Activated naive CD8-positive, alpha-beta T cell treated with anti-CD3 and anti-CD28 coated beads, Interleukin-2, amount 50 U/mL, for 24 hours (primary cell): ENCODE measurements around the gene SYCE3.
A peak's percentile ranks its signal among the peaks of the same experiment; 100 is the strongest.
"Not testable (repeated sequence)": the region's sequence is repeated elsewhere in the genome, so short reads cannot be mapped to it uniquely, and the experiment has no call there.

Experiments
- ATAC-seq: fragments of 150-1000 bp; cut with Tn5 transposase; one replicate; pipeline ENCODE4 v1.10.0; 2021
- DNase-seq: peaks from one replicate; pipeline ENCODE4 v3.0.0; 2021
- H3K27ac Mint-ChIP-seq: one replicate; pipeline ENCODE4 v1.8.0; 2021; ENCODE audit warnings: mild to moderate bottlenecking, mixed read lengths
- H3K27me3 Mint-ChIP-seq: one replicate; pipeline ENCODE4 v1.8.0; 2021; ENCODE audit warnings: mixed read lengths
- H3K36me3 Mint-ChIP-seq: one replicate; pipeline ENCODE4 v1.8.0; 2021; ENCODE audit warnings: low read depth, mixed read lengths
- H3K4me1 Mint-ChIP-seq: one replicate; pipeline ENCODE4 v1.8.0; 2021; ENCODE audit warnings: mixed read lengths
- H3K4me3 Mint-ChIP-seq: one replicate; pipeline ENCODE4 v1.8.0; 2021; ENCODE audit warnings: mild to moderate bottlenecking, moderate library complexity, mixed read lengths
- H3K9me3 Mint-ChIP-seq: one replicate; pipeline ENCODE4 v1.8.0; 2021; ENCODE audit warnings: mixed read lengths

SYCE3 gene, protein sequence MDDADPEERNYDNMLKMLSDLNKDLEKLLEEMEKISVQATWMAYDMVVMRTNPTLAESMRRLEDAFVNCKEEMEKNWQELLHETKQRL

DNA sequence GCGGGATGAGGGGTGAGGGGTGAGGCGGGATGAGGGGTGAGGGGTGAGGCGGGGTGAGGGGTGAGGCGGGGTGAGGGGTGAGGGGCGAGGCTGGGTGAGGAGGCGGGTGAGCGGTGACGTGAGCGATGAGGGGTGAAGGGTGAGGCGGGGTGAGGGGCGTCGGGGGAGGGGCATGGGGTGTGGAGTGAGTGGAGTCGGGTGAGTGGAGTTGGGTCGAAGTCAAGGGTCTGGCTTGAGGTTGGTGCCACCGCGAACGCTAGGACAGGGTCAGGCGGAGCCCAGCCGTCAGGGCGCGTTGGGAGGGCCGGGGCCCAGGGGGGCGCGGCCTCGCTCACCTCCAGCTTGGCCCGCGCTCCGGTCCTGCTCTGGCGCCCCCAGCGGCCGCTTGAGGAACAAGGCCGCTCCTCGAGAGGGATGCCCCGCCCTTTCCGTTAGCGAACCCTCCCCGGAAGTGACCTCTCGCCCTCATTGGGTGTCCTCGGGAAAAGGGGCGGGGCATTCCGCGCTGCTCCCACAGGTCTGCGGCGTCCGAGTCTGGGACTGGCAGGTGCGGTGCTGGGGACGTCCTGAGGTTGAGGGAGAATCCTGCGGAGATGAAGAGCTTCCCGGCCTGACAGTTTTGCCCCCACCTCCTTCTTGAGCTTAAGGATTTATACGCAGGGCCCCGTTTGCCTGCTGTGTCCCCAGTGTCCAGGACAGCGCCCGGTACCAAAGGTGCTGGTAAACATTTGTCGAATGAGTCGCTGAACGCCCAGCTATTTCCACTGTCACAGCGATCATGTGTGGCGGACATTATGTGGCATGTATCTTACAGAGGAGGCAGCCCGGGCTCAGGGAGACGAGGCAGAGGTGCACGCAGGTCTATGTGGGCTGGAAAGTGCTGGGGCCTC lies at the start of gene SYCE3:
TSS of gene SYCE3 (minus strand) at position 397 of the 890 bp plus-strand sequence. CDS start 6,514 bp downstream, outside the sequence.
- Mint-ChIP-seq H3K9me3 (no peaks in the 10 kb centered on the region), H3K36me3 (peaks cover 2% of the 10 kb centered on the region), H3K4me1 (peaks cover 17% of the 10 kb centered on the region), H3K27me3 (peaks cover 2% of the 10 kb centered on the region), H3K4me3 (peak within 1 kb of the TSS; percentile 85), H3K27ac (peak within 1 kb of the TSS; percentile 69)
- DNase-seq = peak; percentile 100
- ATAC-seq = peak; percentile 96

DNA sequence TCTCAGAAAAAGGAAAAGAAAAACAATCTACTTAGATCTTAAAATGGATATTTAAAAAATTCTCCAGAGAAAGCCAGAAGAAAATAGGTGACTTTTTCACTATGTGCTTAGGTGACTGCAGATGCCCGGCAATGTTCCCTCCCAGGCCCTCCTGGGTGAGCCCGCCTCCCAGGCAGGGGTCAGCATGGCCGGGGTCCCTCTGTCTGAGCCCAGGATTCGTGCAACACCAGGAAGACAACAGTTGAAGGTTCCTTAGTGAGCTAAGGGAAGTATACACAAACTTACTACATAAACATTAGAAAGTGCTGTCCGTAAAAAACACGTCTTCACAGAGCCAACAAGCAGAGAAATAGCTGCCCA lies 49.4 kb upstream of the SYCE3 start:
- Mint-ChIP-seq H3K36me3 (no peaks in the 10 kb centered on the region), H3K27me3 (peaks cover 20% of the 10 kb centered on the region), H3K27ac (no peak overlapping the region), H3K4me3 (no peak overlapping the region), H3K4me1 (peaks cover 5% of the 10 kb centered on the region), H3K9me3 (no peaks in the 10 kb centered on the region)
- ATAC-seq (no peak), DNase-seq (no peak)

DNA sequence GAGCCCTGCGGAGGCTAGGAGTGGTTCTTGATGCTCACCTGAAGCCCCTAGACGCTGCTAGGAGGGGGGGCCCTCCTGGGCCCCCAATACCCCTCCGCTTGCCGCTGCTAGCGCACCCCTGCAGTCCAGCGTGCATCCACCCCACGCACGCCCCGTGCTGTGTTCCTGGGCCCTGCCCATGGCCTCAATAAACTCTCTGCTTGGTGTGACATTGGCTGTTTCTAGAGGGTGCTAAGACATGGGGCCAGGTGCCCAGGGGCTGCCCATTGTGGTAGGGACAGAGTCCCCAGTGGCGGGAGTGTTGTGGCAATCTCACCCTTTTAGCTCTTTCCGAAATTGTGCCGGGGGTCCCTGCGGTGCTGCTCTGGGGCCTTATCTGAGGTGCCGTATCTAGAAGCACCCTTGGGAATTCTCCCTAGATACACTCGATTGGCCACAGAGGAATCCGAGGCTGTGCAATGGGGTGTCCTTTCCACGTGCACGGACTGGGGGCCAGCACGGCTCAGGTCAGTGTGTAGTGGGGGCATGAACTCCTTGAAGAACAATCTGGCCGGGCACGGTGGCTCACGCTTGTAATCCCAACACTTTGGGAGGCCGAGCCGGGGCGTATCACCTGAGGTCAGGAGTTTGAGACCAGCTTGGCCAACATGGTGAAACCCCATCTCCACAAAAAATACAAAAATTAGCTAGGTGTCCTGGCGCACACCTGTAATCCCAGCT lies 48.8 kb upstream of the SYCE3 start:
- peaks cover 5% of the 10 kb centered on the region for H3K4me1 Mint-ChIP-seq
- H3K27me3 Mint-ChIP-seq = peaks cover 20% of the 10 kb centered on the region
- no peaks in the 10 kb centered on the region for H3K36me3 Mint-ChIP-seq
- DNase-seq (no peak), ATAC-seq (no peak)
- no peak overlapping the region for H3K27ac Mint-ChIP-seq
- no peak overlapping the region for H3K4me3 Mint-ChIP-seq
- H3K9me3 Mint-ChIP-seq = no peaks in the 10 kb centered on the region

DNA sequence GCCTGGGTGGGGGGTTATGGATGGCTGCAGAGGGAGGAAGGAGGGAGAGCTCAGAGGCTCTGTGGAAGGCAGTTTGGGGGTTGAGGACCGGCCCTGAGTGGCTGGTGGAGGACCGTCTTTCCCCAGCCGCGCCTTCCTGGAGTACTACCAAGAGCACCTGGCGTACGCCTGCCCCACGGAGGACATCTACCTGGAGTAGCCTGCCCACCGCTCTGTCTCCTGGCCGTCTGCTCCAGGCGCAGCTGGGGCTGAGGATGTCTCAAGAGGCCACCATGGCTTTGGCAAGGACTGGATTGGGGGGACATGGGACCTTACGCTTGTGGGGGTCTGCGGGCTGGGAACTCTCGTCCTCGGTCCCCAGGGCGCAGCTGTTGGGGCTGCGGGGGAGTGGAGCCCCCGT lies 47.9 kb upstream of the SYCE3 start:
- H3K27me3 Mint-ChIP-seq = peaks cover 29% of the 10 kb centered on the region

DNA sequence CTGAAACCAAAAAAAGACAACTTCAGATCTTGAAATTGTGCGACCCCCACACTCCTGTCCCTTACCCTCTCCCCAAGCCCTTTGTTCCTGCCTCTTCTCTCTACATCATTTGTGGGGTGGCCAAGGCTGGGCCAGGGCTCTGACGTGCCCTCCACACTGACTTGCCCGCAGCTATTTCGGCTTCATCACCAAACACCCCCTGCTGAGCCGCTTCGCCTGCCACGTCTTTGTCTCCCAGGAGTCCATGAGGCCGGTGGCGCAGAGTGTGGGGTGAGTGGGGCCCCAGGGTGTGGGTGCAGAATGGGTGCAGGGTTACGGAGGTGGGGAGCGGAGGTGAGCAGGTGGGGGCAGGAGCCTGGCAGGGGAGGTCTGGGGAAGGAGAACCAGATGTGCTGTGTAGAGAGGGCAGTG lies 47.3 kb upstream of the SYCE3 start:
- no peak overlapping the region for H3K4me3 Mint-ChIP-seq
- no peak overlapping the region for H3K27ac Mint-ChIP-seq
- no peak for ATAC-seq
- H3K36me3 Mint-ChIP-seq = no peaks in the 10 kb centered on the region
- no peaks in the 10 kb centered on the region for H3K9me3 Mint-ChIP-seq
- H3K4me1 Mint-ChIP-seq = peaks cover 5% of the 10 kb centered on the region
- peaks cover 34% of the 10 kb centered on the region for H3K27me3 Mint-ChIP-seq
- DNase-seq = no peak

More for the DNA sequence above, 47.9 kb upstream of the SYCE3 start:
- Mint-ChIP-seq H3K27ac (no peak overlapping the region), H3K9me3 (no peaks in the 10 kb centered on the region), H3K36me3 (no peaks in the 10 kb centered on the region), H3K4me3 (no peak overlapping the region), H3K4me1 (peaks cover 5% of the 10 kb centered on the region)
- DNase-seq (no peak), ATAC-seq (peak; percentile 5)

DNA sequence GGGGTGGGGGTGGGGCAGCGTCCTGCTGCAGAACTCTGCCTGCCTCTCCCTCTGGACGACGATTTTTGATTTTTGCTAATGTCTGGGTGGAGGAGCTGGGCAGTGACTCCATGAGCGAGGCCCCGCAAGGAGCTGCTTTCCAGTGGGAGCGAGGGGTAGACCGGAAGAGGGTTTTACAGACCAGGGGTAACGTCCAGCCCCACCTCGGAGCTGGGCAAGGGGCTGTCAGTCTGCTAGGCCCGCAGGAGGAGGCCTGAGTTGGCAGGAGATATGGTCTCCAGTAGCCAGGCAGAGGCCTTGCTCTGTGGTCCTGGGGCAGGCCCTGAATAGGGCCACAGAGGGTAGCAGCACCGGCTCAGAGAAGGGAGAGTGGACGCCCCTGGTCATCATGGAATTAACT lies 46.9 kb upstream of the SYCE3 start:
- Mint-ChIP-seq H3K27me3 (peaks cover 35% of the 10 kb centered on the region), H3K36me3 (no peaks in the 10 kb centered on the region), H3K4me1 (peaks cover 5% of the 10 kb centered on the region), H3K4me3 (no peak overlapping the region), H3K9me3 (no peaks in the 10 kb centered on the region), H3K27ac (no peak overlapping the region)
- DNase-seq = no peak
- ATAC-seq = no peak

DNA sequence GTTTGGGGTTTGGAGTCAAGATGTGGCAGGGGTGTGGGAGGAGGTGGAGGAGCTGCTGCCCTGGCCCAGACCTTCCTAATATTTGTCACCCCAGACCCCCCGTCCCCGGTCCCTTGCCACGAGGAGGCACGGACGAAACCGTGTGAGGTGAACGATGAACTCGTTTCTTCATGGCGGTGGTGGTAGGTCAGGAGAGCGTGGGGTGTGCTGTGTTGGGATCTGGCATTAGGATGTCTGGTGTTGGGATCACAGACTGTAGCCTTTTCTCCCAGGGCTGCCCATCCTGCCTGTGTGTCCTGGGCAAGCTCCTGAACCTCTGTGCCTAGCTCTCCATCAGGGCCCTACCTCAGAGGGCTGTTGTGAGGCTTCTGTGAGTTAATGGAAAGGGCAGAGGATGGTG lies 46.3 kb upstream of the SYCE3 start:
- no peaks in the 10 kb centered on the region for H3K36me3 Mint-ChIP-seq
- DNase-seq (no peak), ATAC-seq (no peak)
- peaks cover 33% of the 10 kb centered on the region for H3K27me3 Mint-ChIP-seq
- H3K4me3 Mint-ChIP-seq = no peak overlapping the region
- no peaks in the 10 kb centered on the region for H3K9me3 Mint-ChIP-seq
- H3K4me1 Mint-ChIP-seq = peaks cover 5% of the 10 kb centered on the region
- no peak overlapping the region for H3K27ac Mint-ChIP-seq

DNA sequence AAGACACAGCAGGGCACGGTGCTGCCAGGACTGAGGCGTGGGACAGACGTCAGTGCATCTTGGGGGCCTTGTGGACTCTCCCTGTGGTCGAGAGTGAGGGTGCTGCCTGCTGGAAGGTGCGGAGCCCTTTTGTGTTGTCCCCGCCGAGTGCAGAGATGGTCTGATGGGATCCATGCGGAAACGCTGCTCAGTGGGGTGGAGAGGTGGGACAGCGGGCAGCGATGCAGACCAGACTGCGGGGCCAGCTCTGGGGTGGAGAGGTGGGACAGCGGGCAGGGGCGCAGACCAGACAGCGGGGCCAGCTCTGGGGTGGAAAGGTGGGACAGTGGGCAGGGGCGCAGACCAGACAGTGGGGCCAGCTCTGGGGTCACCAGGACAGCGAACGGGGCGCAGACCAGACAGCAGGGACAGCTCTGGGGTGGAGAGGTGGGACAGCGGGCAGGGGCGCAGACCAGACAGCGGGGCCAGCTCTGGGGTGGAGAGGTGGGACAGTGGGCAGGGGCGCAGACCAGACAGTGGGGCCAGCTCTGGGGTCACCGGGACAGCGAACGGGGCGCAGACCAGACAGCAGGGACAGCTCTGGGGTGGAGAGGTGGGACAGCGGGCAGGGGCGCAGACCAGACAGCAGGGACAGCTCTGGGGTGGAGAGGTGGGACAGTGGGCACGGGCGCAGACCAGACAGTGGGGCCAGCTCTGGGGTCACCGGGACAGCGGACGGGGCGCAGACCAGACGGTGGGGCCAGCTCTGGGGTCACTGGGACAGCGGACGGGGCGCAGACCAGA lies 45.5 kb upstream of the SYCE3 start:
- peaks cover 33% of the 10 kb centered on the region for H3K27me3 Mint-ChIP-seq
- not testable (repeated sequence) for H3K9me3 Mint-ChIP-seq, H3K4me3 Mint-ChIP-seq, H3K4me1 Mint-ChIP-seq, H3K36me3 Mint-ChIP-seq, DNase-seq, ATAC-seq, H3K27ac Mint-ChIP-seq

DNA sequence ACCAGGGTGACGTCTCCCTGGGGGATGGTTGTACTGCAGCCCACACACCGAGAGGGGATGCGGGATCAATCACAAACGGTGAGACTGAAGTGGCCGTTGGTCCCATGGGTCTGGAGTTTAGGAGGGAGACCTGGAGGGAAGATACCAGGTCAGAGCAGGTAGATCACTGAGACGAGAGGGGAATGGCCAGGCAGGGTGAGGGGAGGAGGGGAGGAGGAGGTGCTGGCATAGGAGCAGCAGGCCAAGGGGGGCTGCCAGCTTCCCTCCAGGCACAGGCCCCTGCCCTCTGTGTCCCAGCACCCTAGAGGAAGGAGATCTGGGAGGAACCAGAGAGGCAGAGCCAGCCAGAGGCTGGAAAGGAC lies 44.9 kb upstream of the SYCE3 start:
- H3K4me1 Mint-ChIP-seq = peaks cover 2% of the 10 kb centered on the region
- ATAC-seq (no peak), DNase-seq (no peak)
- no peaks in the 10 kb centered on the region for H3K9me3 Mint-ChIP-seq
- peaks cover 39% of the 10 kb centered on the region for H3K27me3 Mint-ChIP-seq
- no peaks in the 10 kb centered on the region for H3K36me3 Mint-ChIP-seq
- no peak overlapping the region for H3K4me3 Mint-ChIP-seq
- no peak overlapping the region for H3K27ac Mint-ChIP-seq

DNA sequence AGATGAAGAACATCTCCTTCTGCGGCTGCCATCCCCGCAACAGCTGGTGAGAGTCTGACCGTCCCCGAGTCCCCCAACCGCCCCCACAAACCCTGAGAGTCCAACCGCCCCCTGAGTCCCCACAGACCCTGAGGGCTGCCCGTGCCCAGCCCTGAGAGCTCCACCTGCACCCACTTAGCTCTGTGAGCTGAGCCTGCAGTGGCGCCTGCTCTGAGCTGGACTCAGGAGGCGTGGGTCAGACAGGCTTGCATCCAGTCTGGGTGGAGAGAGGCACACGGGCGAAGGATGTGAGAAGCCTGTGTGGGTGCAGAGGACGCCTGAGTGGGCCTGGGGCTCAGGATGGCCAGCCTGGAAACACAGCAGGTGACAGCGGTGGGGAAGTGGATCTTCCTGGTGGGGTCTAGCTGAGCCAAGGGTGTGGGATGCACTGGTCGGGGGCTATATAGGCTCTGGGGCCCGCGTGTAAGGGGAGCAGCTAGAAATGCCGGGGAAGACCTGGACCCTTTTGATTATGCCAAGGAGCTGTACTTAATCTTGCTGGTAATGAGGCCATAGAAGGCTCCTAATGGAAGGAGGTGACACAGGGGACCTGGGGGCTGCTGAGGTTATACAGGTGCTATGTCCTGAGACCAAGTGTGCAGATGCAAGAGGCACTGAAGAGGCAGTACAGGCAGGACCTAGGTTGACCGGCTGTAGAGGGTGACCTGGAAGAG lies 44.4 kb upstream of the SYCE3 start:
- no peak overlapping the region for H3K27ac Mint-ChIP-seq

DNA sequence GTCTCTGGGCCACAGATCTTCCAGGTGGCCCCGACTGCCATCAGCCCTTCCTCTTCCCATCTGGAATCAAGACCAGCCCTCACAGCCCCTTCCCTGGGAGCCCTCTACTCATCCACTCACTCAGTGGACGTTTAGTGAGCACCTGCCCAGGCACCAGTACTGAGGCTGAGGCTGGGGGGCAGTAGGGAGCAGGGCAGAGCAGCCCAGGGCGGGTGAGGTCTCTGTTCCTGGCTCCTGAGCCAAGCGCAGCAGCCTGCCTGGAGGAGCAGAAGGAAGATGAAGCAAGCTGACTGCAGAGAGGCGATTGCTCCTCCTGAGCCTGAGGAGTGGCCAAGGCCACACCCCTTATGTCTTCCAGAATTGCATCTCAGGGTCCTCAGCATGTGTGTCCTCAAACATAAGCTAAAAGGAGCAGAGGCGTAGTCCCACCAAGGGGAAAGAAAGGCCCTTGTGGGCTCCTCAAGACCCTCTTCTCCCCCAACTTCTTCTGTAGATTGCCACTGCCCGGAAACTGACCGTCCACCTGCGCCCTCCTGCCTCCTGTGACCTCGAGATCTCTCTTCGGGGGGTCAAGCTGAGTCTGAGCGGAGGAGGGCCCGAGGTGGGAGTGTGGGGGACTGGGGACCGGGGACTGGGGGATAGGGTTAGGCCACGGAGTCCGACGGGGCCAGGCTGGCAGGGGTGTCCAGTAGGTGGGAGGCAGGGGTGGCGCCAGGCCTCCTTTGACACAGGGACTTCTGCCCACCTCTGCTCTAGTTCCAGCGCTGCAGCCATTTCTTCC lies 43.6 kb upstream of the SYCE3 start:
- Mint-ChIP-seq H3K36me3 (peaks cover 2% of the 10 kb centered on the region), H3K27ac (no peak overlapping the region), H3K4me3 (no peak overlapping the region), H3K27me3 (peaks cover 52% of the 10 kb centered on the region), H3K9me3 (no peaks in the 10 kb centered on the region), H3K4me1 (peaks cover 3% of the 10 kb centered on the region)
- ATAC-seq (no peak), DNase-seq (no peak)

More for the DNA sequence above, 44.4 kb upstream of the SYCE3 start:
- no peak for DNase-seq
- H3K4me3 Mint-ChIP-seq = no peak overlapping the region
- no peaks in the 10 kb centered on the region for H3K9me3 Mint-ChIP-seq
- ATAC-seq = no peak
- no peaks in the 10 kb centered on the region for H3K4me1 Mint-ChIP-seq
- H3K36me3 Mint-ChIP-seq = no peaks in the 10 kb centered on the region
- peaks cover 45% of the 10 kb centered on the region for H3K27me3 Mint-ChIP-seq

DNA sequence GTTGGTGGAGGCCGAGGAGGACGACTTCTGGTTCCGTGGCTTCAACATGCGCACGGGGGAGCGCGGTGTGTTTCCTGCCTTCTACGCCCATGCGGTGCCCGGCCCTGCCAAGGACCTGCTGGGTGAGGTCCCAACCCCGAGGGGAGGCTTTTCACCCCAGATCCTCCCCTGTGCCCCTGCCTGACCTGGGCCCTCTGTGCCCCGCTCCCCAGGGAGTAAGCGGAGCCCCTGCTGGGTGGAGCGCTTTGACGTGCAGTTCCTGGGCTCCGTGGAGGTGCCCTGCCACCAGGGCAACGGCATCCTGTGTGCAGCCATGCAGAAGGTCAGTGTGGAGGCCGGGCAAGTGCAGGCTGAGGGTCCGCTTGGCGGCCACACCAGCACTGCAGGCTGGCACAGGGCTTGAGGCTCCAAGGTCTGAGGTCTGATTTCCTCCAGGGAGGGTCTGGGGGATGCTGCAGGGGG lies 42.9 kb upstream of the SYCE3 start:
- DNase-seq = no peak
- Mint-ChIP-seq H3K9me3 (no peaks in the 10 kb centered on the region), H3K36me3 (peaks cover 2% of the 10 kb centered on the region), H3K4me3 (no peak overlapping the region), H3K27me3 (peaks cover 52% of the 10 kb centered on the region), H3K4me1 (peaks cover 3% of the 10 kb centered on the region), H3K27ac (no peak overlapping the region)
- ATAC-seq = no peak

DNA sequence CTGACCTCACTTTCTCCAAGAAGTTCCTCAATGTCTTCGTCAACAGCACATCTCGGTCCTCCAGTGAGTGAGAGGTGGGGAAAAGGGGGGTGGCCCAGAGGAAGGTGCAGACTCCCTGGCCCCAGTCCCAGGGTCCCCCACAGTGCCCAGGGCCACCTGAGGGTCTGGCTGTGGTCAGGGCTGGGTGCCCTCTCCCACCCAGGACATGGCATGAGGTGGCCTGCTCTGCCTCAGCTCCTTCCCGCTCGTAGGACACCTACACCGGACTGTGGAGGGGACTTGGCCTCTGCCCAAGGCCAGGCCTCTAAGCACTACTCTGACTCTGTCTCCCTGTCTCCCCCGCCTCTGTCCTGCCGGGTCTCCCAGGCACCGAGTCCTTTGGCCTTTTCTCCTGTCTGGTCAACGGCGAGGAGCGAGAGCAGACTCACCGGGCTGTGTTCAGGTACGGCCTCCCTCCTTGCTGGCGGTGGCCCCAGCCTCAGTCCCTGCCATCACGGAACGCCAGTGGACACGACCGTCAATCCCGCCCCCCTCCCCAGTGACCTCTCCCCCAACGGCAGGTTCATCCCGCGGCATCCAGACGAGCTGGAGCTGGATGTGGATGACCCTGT lies 42.4 kb upstream of the SYCE3 start:
- no peak for ATAC-seq
- Mint-ChIP-seq H3K9me3 (no peaks in the 10 kb centered on the region), H3K27me3 (peaks cover 50% of the 10 kb centered on the region)

More for the DNA sequence above, 42.4 kb upstream of the SYCE3 start:
- peaks cover 3% of the 10 kb centered on the region for H3K4me1 Mint-ChIP-seq
- H3K4me3 Mint-ChIP-seq = no peak overlapping the region
- peaks cover 2% of the 10 kb centered on the region for H3K36me3 Mint-ChIP-seq
- H3K27ac Mint-ChIP-seq = no peak overlapping the region
- no peak for DNase-seq
